SH-SY5Y (cell line): Measurements from ENCODE around the gene SMAGP.

Experiments
- GATA2 ChIP-seq: IDR thresholded peaks from 2 replicates; pipeline ENCODE4 v1.6.1; 2011; ENCODE audit warnings: mild to moderate bottlenecking, low read depth, low read length
- GATA3 ChIP-seq: IDR thresholded peaks from 2 replicates; pipeline ENCODE4 v1.6.1; 2011; ENCODE audit warnings: low read depth, mild to moderate bottlenecking, low read length, moderate library complexity

DNA sequence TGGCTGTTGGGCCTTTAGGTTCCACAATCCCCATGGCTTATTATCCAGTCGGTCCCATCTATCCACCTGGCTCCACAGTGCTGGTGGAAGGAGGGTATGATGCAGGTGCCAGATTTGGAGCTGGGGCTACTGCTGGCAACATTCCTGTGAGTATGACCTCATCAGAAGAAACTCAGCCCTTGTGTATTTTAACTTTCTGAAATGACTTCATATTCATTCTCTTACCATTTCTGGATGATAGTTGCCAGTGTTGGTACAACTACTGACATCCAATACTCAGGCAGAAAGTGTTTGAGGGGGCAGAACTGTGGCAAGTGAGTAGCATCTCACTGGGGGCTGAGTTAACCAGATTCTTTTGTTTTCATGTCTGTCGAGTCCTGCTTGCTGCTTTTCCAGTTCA, 29.2 kb downstream of the SMAGP start:
- TF ChIP-seq GATA2 = no peak
- TF ChIP-seq GATA3 = no peak
